Neuronal stem cell (in vitro differentiated cells): ENCODE results near the gene SAG. TPM values are rescaled to one million over a fixed set of nuclear protein-coding genes. Genes with fewer than 3 reads are reported as not detected.
A peak's percentile ranks its signal among the peaks of the same experiment; 100 is the strongest.

Source experiments
- DNase-seq: peaks from one replicate; pipeline ENCODE4 v3.0.0-alpha.2; 2013; ENCODE audit warnings: low spot score
- H2AFZ ChIP-seq: one replicate; pipeline ENCODE4 v1.6.1; 2013; ENCODE audit warnings: mild to moderate bottlenecking, low read length, inconsistent platforms
- H2AK5ac ChIP-seq: 2 replicates; pipeline ENCODE4 v1.6.1; 2013; ENCODE audit warnings: low read depth, mild to moderate bottlenecking, inconsistent platforms, low read length, moderate library complexity, mixed read lengths
- H2BK120ac ChIP-seq: 2 replicates; pipeline ENCODE4 v1.6.1; 2013; ENCODE audit warnings: low read depth, mild to moderate bottlenecking, inconsistent platforms, low read length, moderate library complexity, mixed read lengths
- H2BK12ac ChIP-seq: one replicate; pipeline ENCODE4 v1.6.1; 2013; ENCODE audit warnings: low read length, inconsistent platforms
- H2BK15ac ChIP-seq: 2 replicates; pipeline ENCODE4 v1.6.1; 2013; ENCODE audit warnings: mild to moderate bottlenecking, low read length, inconsistent platforms, mixed read lengths
- H2BK5ac ChIP-seq: one replicate; pipeline ENCODE4 v1.6.1; 2013; ENCODE audit warnings: inconsistent platforms, mild to moderate bottlenecking, low read length, moderate library complexity
- H3K14ac ChIP-seq: one replicate; pipeline ENCODE4 v1.6.1; 2013; ENCODE audit warnings: low read length, inconsistent platforms
- H3K18ac ChIP-seq: 2 replicates; pipeline ENCODE4 v1.6.1; 2013; ENCODE audit warnings: low read length, inconsistent platforms
- H3K23ac ChIP-seq: 2 replicates; pipeline ENCODE4 v1.6.1; 2013; ENCODE audit warnings: low read depth, mild to moderate bottlenecking, mixed read lengths, low read length, inconsistent platforms; ENCODE audit not compliant: poor library complexity
- H3K27ac ChIP-seq: replicated peaks from 3 replicates; pipeline ENCODE4 v1.5.1; 2013; ENCODE audit warnings: low read length, inconsistent platforms
- H3K27me3 ChIP-seq, 3 experiments: 2 replicates each; pipeline ENCODE4 v1.6.1; 2013; ENCODE audit warnings: low read length in 3 of 3, mild to moderate bottlenecking in 2 of 3, inconsistent platforms in 1 of 3, low read depth in 1 of 3, mixed read lengths in 1 of 3, moderate library complexity in 1 of 3; ENCODE audit not compliant: control insufficient read depth in 3 of 3, insufficient read depth in 3 of 3
- H3K36me3 ChIP-seq, 2 donors: replicated peaks in 1 of 2; 2 replicates each; pipeline ENCODE4 v1.6.1; 2013; ENCODE audit warnings: low read length in 2 of 2; ENCODE audit not compliant: control insufficient read depth in 2 of 2, insufficient read depth in 2 of 2
- H3K4ac ChIP-seq: 2 replicates; pipeline ENCODE4 v1.6.1; 2013; ENCODE audit warnings: inconsistent platforms, mild to moderate bottlenecking, low read length, moderate library complexity
- H3K4me1 ChIP-seq, 2 donors: 1 replicate in 1 of 2; 2 replicates in 1 of 2; pipeline ENCODE4 v1.6.1; 2013; ENCODE audit warnings: low read length in 2 of 2, low read depth in 1 of 2; ENCODE audit not compliant: control insufficient read depth in 2 of 2, insufficient read depth in 1 of 2
- H3K4me2 ChIP-seq: one replicate; pipeline ENCODE4 v1.6.1; 2013; ENCODE audit warnings: mild to moderate bottlenecking, low read length, inconsistent platforms; ENCODE audit not compliant: insufficient read depth, poor library complexity, severe bottlenecking
- H3K4me3 ChIP-seq, 2 donors: 2 replicates each; pipeline ENCODE4 v1.5.1; 2013; ENCODE audit warnings: low read length in 2 of 2, mild to moderate bottlenecking in 2 of 2, inconsistent platforms in 1 of 2, moderate library complexity in 1 of 2
- H3K79me1 ChIP-seq: one replicate; pipeline ENCODE4 v1.6.1; 2013; ENCODE audit warnings: low read depth, mild to moderate bottlenecking, inconsistent platforms, low read length, moderate library complexity
- H3K9ac ChIP-seq: one replicate; pipeline ENCODE4 v1.6.1; 2013; ENCODE audit warnings: mild to moderate bottlenecking, low read depth, low read length, inconsistent platforms; ENCODE audit not compliant: poor library complexity
- H3K9me3 ChIP-seq, 2 donors: replicated peaks in 1 of 2; 2 replicates each; pipeline versions ENCODE3 to v1.6.1; 2013; ENCODE audit warnings: low read length in 2 of 2, mild to moderate bottlenecking in 2 of 2, inconsistent platforms in 1 of 2, low read depth in 1 of 2, mixed read lengths in 1 of 2, moderate library complexity in 1 of 2; ENCODE audit not compliant: control insufficient read depth in 2 of 2, insufficient read depth in 1 of 2
- H4K8ac ChIP-seq: one replicate; pipeline ENCODE4 v1.6.1; 2013; ENCODE audit warnings: low read depth, mild to moderate bottlenecking, inconsistent platforms, low read length, moderate library complexity
- H4K91ac ChIP-seq: one replicate; pipeline ENCODE4 v1.6.1; 2013; ENCODE audit warnings: low read length, low read depth, mild to moderate bottlenecking, inconsistent platforms; ENCODE audit not compliant: poor library complexity
- WGBS, 2 donors: extraction: QIAGEN DNeasy Blood & Tissue Kit; methylation state at CpG; one replicate each; pipeline ENCODE4 v1.1.7; 2013; ENCODE audit warnings: missing lambda C conversion rate in 2 of 2, mixed read lengths in 1 of 2; ENCODE audit not compliant: insufficient read length in 2 of 2, insufficient replicate concordance in 1 of 2; ENCODE audit errors: extremely low coverage in 2 of 2; 5-methylcytosine and 5-hydroxymethylcytosine counted together
- polyA plus RNA-seq, 2 experiments: library from polyadenylated mRNA; stranded (reverse); fragments of 200-250 nt; gene quantifications; one replicate each; pipeline ENCODE4 v1.2.3, GENCODE V29; 2013

SAG gene
- not detected for polyA plus RNA-seq (2013, experiment 1 of 2)
- polyA plus RNA-seq (2013, experiment 2 of 2) = not detected

DNA sequence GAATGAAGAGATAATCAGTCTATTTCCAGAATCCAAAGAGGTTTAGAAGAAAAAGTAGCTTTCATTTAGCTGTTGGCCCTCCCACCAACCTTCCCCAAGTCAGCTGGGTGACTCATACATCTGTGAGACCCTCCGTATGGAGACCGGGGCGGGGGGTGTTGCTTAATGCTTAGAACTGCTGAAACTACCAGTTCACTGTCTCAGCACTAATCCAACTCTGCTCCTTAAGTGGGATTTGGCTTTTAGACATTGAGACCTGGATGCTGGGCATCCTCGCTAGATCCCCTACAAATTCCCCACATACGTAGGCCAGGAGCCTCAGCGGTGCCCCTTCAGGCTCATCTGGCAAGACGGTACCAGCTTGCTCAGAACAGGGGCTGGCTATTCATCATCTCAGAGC lies at the start of gene SAG:
TSS of gene SAG (plus strand) at position 252 of the 400 bp plus-strand sequence. CDS start 1,374 bp downstream, outside the sequence.
- no CpG with 5 or more reads among the region's 7 CpGs for WGBS, 2 donors

GRCh38 chr2:233258211-233258610 lies 49.4 kb upstream of the SAG start:
- Histone ChIP-seq H2AK5ac (no peak overlapping the region), H3K9ac (no peak overlapping the region), H3K27ac (no peak overlapping the region), H3K36me3 (peaks cover 22 to 81% of the 10 kb centered on the region in 2 donors), H3K9me3 (no peaks in the 10 kb centered on the region), H2BK5ac (no peak overlapping the region), H3K4ac (no peak overlapping the region), H3K4me3 (no peak overlapping the region), H3K23ac (no peak overlapping the region), H4K8ac (no peak overlapping the region), H2BK15ac (no peak overlapping the region), H3K14ac (no peak overlapping the region), H2AFZ (no peak overlapping the region), H3K18ac (no peak overlapping the region), H3K27me3 (no peaks in the 10 kb centered on the region), H2BK120ac (no peak overlapping the region), H3K4me2 (no peak overlapping the region), H3K4me1 (no peaks in the 10 kb centered on the region), H2BK12ac (no peak overlapping the region), H3K79me1 (peaks cover 1% of the 10 kb centered on the region), H4K91ac (no peak overlapping the region)
- no CpG with 5 or more reads among the region's 2 CpGs for WGBS, 2 donors
- DNase-seq = no peak

More for the DNA sequence above, at the start of gene SAG:
- H3K9me3 ChIP-seq = no peaks in the 10 kb centered on the region
- no peak within 1 kb of the TSS for H4K91ac ChIP-seq
- H4K8ac ChIP-seq = no peak within 1 kb of the TSS
- H3K36me3 ChIP-seq = no peaks in the 10 kb centered on the region
- peaks cover 0 to 2% of the 10 kb centered on the region in 2 donors for H3K4me1 ChIP-seq
- H3K27me3 ChIP-seq = peaks cover 0 to 49% (median 0%) of the 10 kb centered on the region in 3 experiments
- no peak within 1 kb of the TSS for H2AK5ac ChIP-seq
- H3K14ac ChIP-seq = no peak within 1 kb of the TSS
- H3K27ac ChIP-seq = no peak within 1 kb of the TSS
- H3K9ac ChIP-seq = no peak within 1 kb of the TSS
- H2BK12ac ChIP-seq = no peak within 1 kb of the TSS
- no peak within 1 kb of the TSS for H2AFZ ChIP-seq
- no peak for DNase-seq
- peak within 1 kb of the TSS; percentile 54 for H3K18ac ChIP-seq
- no peak within 1 kb of the TSS for H3K23ac ChIP-seq
- H2BK5ac ChIP-seq = no peak within 1 kb of the TSS
- no peaks in the 10 kb centered on the region for H3K79me1 ChIP-seq
- H3K4me3 ChIP-seq = no peak within 1 kb of the TSS
- H2BK120ac ChIP-seq = no peak within 1 kb of the TSS
- H3K4ac ChIP-seq = no peak within 1 kb of the TSS
- H2BK15ac ChIP-seq = no peak within 1 kb of the TSS
- H3K4me2 ChIP-seq = no peak within 1 kb of the TSS

DNA sequence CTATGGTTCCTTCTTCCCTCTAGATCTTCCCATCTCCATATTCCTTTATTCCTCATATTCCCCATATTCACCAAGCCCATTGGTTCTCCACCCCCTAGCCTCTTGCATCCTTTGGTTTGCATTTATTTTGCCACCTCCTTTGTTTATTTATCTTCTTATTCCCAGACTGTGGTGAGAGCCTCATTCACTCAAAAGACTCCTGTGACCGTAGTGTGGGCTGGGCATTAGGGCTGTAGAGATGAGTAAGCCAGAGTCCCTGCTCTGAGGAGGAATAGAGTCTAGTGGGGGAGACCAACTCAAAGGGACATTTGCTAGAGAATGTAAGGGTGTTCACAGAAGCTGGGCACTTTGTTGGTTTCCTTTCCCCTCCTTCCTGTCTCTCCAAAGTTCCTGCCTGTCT lies 47.9 kb upstream of the SAG start:
- Histone ChIP-seq H4K8ac (no peak overlapping the region), H3K4me2 (no peak overlapping the region), H2BK120ac (no peak overlapping the region), H3K18ac (no peak overlapping the region), H3K27ac (no peak overlapping the region), H4K91ac (no peak overlapping the region), H3K23ac (no peak overlapping the region), H3K4me1 (no peaks in the 10 kb centered on the region), H3K79me1 (peaks cover 1% of the 10 kb centered on the region), H3K9me3 (no peaks in the 10 kb centered on the region), H3K14ac (no peak overlapping the region), H3K27me3 (no peaks in the 10 kb centered on the region), H3K4ac (no peak overlapping the region), H2BK12ac (no peak overlapping the region), H3K36me3 (peaks cover 34 to 87% of the 10 kb centered on the region in 2 donors), H2BK5ac (no peak overlapping the region), H2AK5ac (no peak overlapping the region), H2BK15ac (no peak overlapping the region), H3K9ac (no peak overlapping the region), H2AFZ (no peak overlapping the region), H3K4me3 (no peak overlapping the region)
- WGBS, 2 donors = no CpG with 5 or more reads among the region's 1 CpG
- DNase-seq = no peak

GRCh38 chr2:233260661-233261060 lies 47.0 kb upstream of the SAG start:
- no CpG with 5 or more reads among the region's 5 CpGs for WGBS, 2 donors
- peaks cover 36 to 93% of the 10 kb centered on the region in 2 donors for H3K36me3 ChIP-seq

More at GRCh38 chr2:233260661-233261060, 47.0 kb upstream of the SAG start:
- no peak overlapping the region for H3K14ac ChIP-seq
- no peak overlapping the region for H4K8ac ChIP-seq
- H2BK120ac ChIP-seq = no peak overlapping the region
- no peak overlapping the region for H2AK5ac ChIP-seq
- DNase-seq = no peak
- H2BK5ac ChIP-seq = no peak overlapping the region
- no peak overlapping the region for H3K23ac ChIP-seq
- no peak overlapping the region for H3K27ac ChIP-seq
- H3K18ac ChIP-seq = no peak overlapping the region
- H3K4ac ChIP-seq = no peak overlapping the region
- no peak overlapping the region for H2BK12ac ChIP-seq
- H3K9me3 ChIP-seq = no peaks in the 10 kb centered on the region
- no peak overlapping the region for H2AFZ ChIP-seq
- no peaks in the 10 kb centered on the region for H3K27me3 ChIP-seq
- no peak overlapping the region for H3K9ac ChIP-seq
- peaks cover 1% of the 10 kb centered on the region for H3K79me1 ChIP-seq
- no peak overlapping the region for H2BK15ac ChIP-seq
- H3K4me2 ChIP-seq = no peak overlapping the region
- H3K4me3 ChIP-seq = no peak overlapping the region
- no peak overlapping the region for H4K91ac ChIP-seq
- H3K4me1 ChIP-seq = no peaks in the 10 kb centered on the region
